IMR-90 (cell line): ENCODE measurements around the gene KRT37. TPM values are rescaled to one million over a fixed set of nuclear protein-coding genes. Genes with fewer than 3 reads are reported as not detected.

Source experiments
- ATAC-seq: fragments of 200-7000 bp; cut with Tn5 transposase; 2 replicates; pipeline ENCODE4 v1.9.1; 2020; ENCODE audit warnings: low read depth, mild to moderate bottlenecking, moderate library complexity
- BruUV-seq: library from RNA; stranded (reverse); fragments of 400-500 nt; replicated peaks from 2 replicates; lab custom pipeline; 2021; lab: Mats Ljungman, UMichigan
- CTCF ChIA-PET: fragments of 300-600 bp; formaldehyde crosslinking; extraction: SDS; loops from one replicate; lab custom pipeline; 2021; ENCODE audit warnings: antibody characterized with exemption; lab: Yijun Ruan, JAX
- POLR2A ChIA-PET: fragments of 300-600 bp; sonication (Branson Sonifier 250); formaldehyde crosslinking; loops from one replicate; lab custom pipeline; 2022; ENCODE audit warnings: antibody characterized with exemption; ENCODE audit not compliant: unreplicated experiment; lab: Charles Lee
- DNase-seq: peaks from one replicate; pipeline ENCODE4 v3.0.0; 2013
- H2AFZ ChIP-seq: replicated peaks from 2 replicates; pipeline ENCODE3; 2013; ENCODE audit warnings: low read length, mild to moderate bottlenecking; ENCODE audit not compliant: poor library complexity
- H2AK5ac ChIP-seq: 2 replicates; pipeline ENCODE4 v1.6.1; 2013; ENCODE audit warnings: low read depth, low read length, inconsistent platforms
- H2AK9ac ChIP-seq: replicated peaks from 2 replicates; pipeline ENCODE3; 2013; ENCODE audit warnings: mild to moderate bottlenecking, low read depth, low read length, moderate library complexity; ENCODE audit not compliant: poor library complexity
- H2BK120ac ChIP-seq: 2 replicates; pipeline ENCODE4 v1.6.1; 2013; ENCODE audit warnings: low read depth, low read length, inconsistent platforms
- H2BK15ac ChIP-seq: 3 replicates; pipeline ENCODE4 v1.6.1; 2013; ENCODE audit warnings: low read depth, low read length, inconsistent platforms
- H2BK20ac ChIP-seq: 2 replicates; pipeline ENCODE4 v1.6.1; 2013; ENCODE audit warnings: low read depth, mild to moderate bottlenecking, inconsistent platforms, low read length, moderate library complexity
- H2BK5ac ChIP-seq: 2 replicates; pipeline ENCODE4 v1.6.1; 2013; ENCODE audit warnings: mild to moderate bottlenecking, low read depth, low read length, inconsistent platforms; ENCODE audit not compliant: poor library complexity, severe bottlenecking
- H3K14ac ChIP-seq: replicated peaks from 2 replicates; pipeline ENCODE4 v1.6.1; 2013; ENCODE audit warnings: low read depth, low read length, inconsistent platforms
- H3K18ac ChIP-seq: 2 replicates; pipeline ENCODE4 v1.6.1; 2013; ENCODE audit warnings: low read depth, low read length, control low read depth
- H3K23ac ChIP-seq: 2 replicates; pipeline ENCODE4 v1.6.1; 2013; ENCODE audit warnings: low read depth, low read length, inconsistent platforms
- H3K27ac ChIP-seq: 2 replicates; pipeline ENCODE4 v1.5.1; 2013; ENCODE audit warnings: mild to moderate bottlenecking, control low read depth, low read length; ENCODE audit not compliant: insufficient read depth
- H3K27me3 ChIP-seq: 2 replicates; pipeline ENCODE4 v1.6.1; 2013; ENCODE audit warnings: low read length; ENCODE audit not compliant: control insufficient read depth, insufficient read depth
- H3K36me3 ChIP-seq: 2 replicates; pipeline ENCODE4 v1.6.1; 2013; ENCODE audit warnings: low read length, mixed read lengths; ENCODE audit not compliant: control insufficient read depth, insufficient read depth
- H3K4ac ChIP-seq: 2 replicates; pipeline ENCODE4 v1.6.1; 2013; ENCODE audit warnings: low read depth, low read length, inconsistent platforms
- H3K4me1 ChIP-seq: 2 replicates; pipeline ENCODE4 v1.6.1; 2013; ENCODE audit warnings: low read length, mixed read lengths; ENCODE audit not compliant: control insufficient read depth, insufficient read depth
- H3K4me2 ChIP-seq: 2 replicates; pipeline ENCODE4 v1.6.1; 2013; ENCODE audit warnings: low read depth, mild to moderate bottlenecking, control low read depth, low read length, moderate library complexity
- H3K4me3 ChIP-seq: 2 replicates; pipeline ENCODE4 v1.5.1; 2013; ENCODE audit warnings: low read depth, mild to moderate bottlenecking, control low read depth, low read length, moderate library complexity; ENCODE audit not compliant: insufficient read depth
- H3K56ac ChIP-seq: 2 replicates; pipeline ENCODE4 v1.6.1; 2013; ENCODE audit warnings: low read length, inconsistent platforms; ENCODE audit not compliant: insufficient read depth; ENCODE audit errors: extremely low read depth
- H3K79me1 ChIP-seq, 2 experiments: 2 replicates each; pipeline ENCODE4 v1.6.1; 2013; ENCODE audit warnings: low read length in 2 of 2, inconsistent platforms in 1 of 2, low read depth in 1 of 2
- H3K9ac ChIP-seq: 2 replicates; pipeline ENCODE4 v1.6.1; 2013; ENCODE audit warnings: low read depth, low read length, control low read depth
- H3K9me1 ChIP-seq: 2 replicates; pipeline ENCODE4 v1.6.1; 2013; ENCODE audit warnings: low read length, inconsistent platforms; ENCODE audit not compliant: insufficient read depth
- H3K9me3 ChIP-seq: 2 replicates; pipeline ENCODE4 v1.6.1; 2013; ENCODE audit warnings: low read length; ENCODE audit not compliant: control insufficient read depth, insufficient read depth
- H4K20me1 ChIP-seq: 2 replicates; pipeline ENCODE4 v1.6.1; 2013; ENCODE audit warnings: low read length, inconsistent platforms; ENCODE audit not compliant: insufficient read depth
- H4K5ac ChIP-seq: 2 replicates; pipeline ENCODE4 v1.6.1; 2013; ENCODE audit warnings: mild to moderate bottlenecking, low read depth, low read length, control low read depth
- H4K8ac ChIP-seq, 2 experiments: 2 replicates each; pipeline ENCODE4 v1.6.1; 2013; ENCODE audit warnings: low read depth in 2 of 2, low read length in 2 of 2, control low read depth in 1 of 2, inconsistent platforms in 1 of 2
- H4K91ac ChIP-seq: 2 replicates; pipeline ENCODE4 v1.6.1; 2013; ENCODE audit warnings: low read depth, low read length, inconsistent platforms; ENCODE audit not compliant: insufficient read depth
- CTCF ChIP-seq: conservative IDR thresholded peaks from 2 replicates; pipeline ENCODE4 v1.5.1; 2012; ENCODE audit warnings: mild to moderate bottlenecking, low read depth, low read length, improper control_type of control experiment
- RAD21 ChIP-seq: IDR thresholded peaks from 2 replicates; pipeline ENCODE4 v1.6.1; 2012; ENCODE audit warnings: low read length, improper control_type of control experiment
- RFX5 ChIP-seq: IDR thresholded peaks from 2 replicates; pipeline ENCODE4 v1.8.0; 2012; ENCODE audit warnings: low read depth, mild to moderate bottlenecking, low read length, moderate library complexity
- WGBS, 2 experiments: methylation state at CpG; one replicate each; pipeline versions ENCODE4 v1.1.5 to v1.1.7; 2013; ENCODE audit warnings: missing lambda C conversion rate in 2 of 2; ENCODE audit not compliant: insufficient read length in 1 of 2; ENCODE audit errors: extremely low coverage in 2 of 2; 5-methylcytosine and 5-hydroxymethylcytosine counted together
- dilution Hi-C: fragments of 300-500 bp; cut with HindIII; formaldehyde crosslinking; loops from one replicate; pipeline ENCODE4 v1.14.3; 2018; ENCODE audit warnings: low sequenced_read_pairs; ENCODE audit not compliant: unreplicated experiment
- in situ Hi-C: fragments of 300-500 bp; cut with MboI; formaldehyde crosslinking; loops from 3 replicates; pipeline ENCODE4 v1.14.3; 2019; ENCODE audit warnings: low sequenced_read_pairs, inconsistent platforms, mixed read lengths
- intact Hi-C: fragments of 100-400 bp; cut with micrococcal nuclease; formaldehyde crosslinking; loops from 2 replicates; pipeline ENCODE4 v1.10.0; 2022
- polyA plus RNA-seq, 3 experiments: library from polyadenylated mRNA; depleted of rRNA; stranded (reverse); fragments of >200 nt; gene quantifications; 2 replicates each; pipeline ENCODE4 v1.2.3, GENCODE V29; 2012; ENCODE audit warnings: low replicate concordance in 1 of 3
- total RNA-seq: library from RNA; depleted of rRNA; stranded (reverse); fragments of >200 nt; gene quantifications from 2 replicates; pipeline ENCODE4 v1.2.3, GENCODE V29; 2012

Gene KRT37
- total and polyA plus RNA-seq, 2 of the 4 experiments (the other 2 are of a cell fraction), result not detected

DNA sequence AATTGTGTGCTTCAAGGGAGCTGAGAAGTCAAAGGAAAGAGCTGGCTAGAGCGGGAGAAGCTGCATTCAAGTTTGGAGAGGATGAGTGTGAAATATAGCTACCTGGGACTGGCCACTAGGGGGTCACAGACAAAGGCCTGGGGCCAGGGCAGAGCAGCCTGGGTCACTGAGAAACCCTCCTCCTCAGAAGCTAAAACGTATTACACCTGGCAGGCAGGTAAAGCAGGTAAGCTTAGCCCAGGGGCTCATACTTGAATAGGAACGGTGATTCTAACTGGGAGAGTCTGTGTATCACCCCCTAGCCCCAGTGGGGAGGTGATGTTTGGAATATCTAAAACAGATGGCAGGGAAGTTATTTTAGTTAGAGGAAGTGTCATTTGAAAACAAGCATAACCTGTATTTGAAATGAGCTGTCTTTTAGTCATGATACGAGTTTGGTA lies 6.8 kb downstream of the KRT37 start:
- Histone ChIP-seq H4K5ac (peak overlapping the region; percentile 83), H3K14ac (peak overlapping the region; percentile 89; the same call in 1 of the 2 replicates), H3K4me3 (no peak overlapping the region), H3K9me3 (no peaks in the 10 kb centered on the region), H2AFZ (peak overlapping the region; percentile 1), H3K27me3 (no peaks in the 10 kb centered on the region), H3K9ac (no peak overlapping the region), H4K20me1 (no peaks in the 10 kb centered on the region), H2BK5ac (peak overlapping the region; percentile 64), H3K9me1 (peaks cover 29% of the 10 kb centered on the region), H2AK5ac (peak overlapping the region; percentile 85; the same call in 1 of the 2 replicates), H3K79me1 (no peaks in the 10 kb centered on the region), H3K23ac (no peak overlapping the region), H3K4me1 (peaks cover 36% of the 10 kb centered on the region), H3K56ac (no peak overlapping the region), H2BK120ac (peak overlapping the region; percentile 56), H2BK20ac (peak overlapping the region; percentile 54), H3K27ac (peak overlapping the region; percentile 11), H4K91ac (peak overlapping the region; percentile 62), H2AK9ac (peak overlapping the region; percentile 79), H3K18ac (peak overlapping the region; percentile 74; the same call in 1 of the 2 replicates), H3K4ac (peak overlapping the region; percentile 65), H2BK15ac (peak overlapping the region; percentile 75; the same call in 2 of the 3 replicates), H3K4me2 (0 out of 2 replicates have a peak overlapping the region, but pooled peaks have one; percentile 12), H3K36me3 (no peaks in the 10 kb centered on the region), H4K8ac (peak overlapping the region; percentile 58 to 67; a peak in 2 of 4 replicates)
- WGBS, 2 experiments, result 0% methylated on average over 1 of the region's 4 CpGs; no CpG with 5 or more reads in 1 of the 2 experiments
- in situ Hi-C loops (no loop called here), dilution Hi-C loops (no loop called here), intact Hi-C loops (no loop called here)
- no peak for ATAC-seq
- ChIA-PET POLR2A (no interaction called here), CTCF (interaction anchor here (1.9 kb wide), 1 partner anchor 131 kb away, joined by 4 read pairs; no protein-coding TSS in a partner anchor)
- TF ChIP-seq RFX5 (no peak), RAD21 (no peak), CTCF (0 out of 2 replicates have a peak, but pooled peaks have one; percentile 20)
- peak; percentile 43 for DNase-seq
- BruUV-seq, result no TSS peak
